ENCODE measurements around the gene ZNF772. TPM values are rescaled to one million over a fixed set of nuclear protein-coding genes. Genes with fewer than 3 reads are reported as not detected.
A peak's percentile ranks its signal among the peaks of the same experiment; 100 is the strongest.

Gene ZNF772
- total RNA-seq, 1 donor from 2014 or later = 12.5 TPM

GRCh38 chr19:57437931-57438330, 39.4 kb downstream of the ZNF772 start:
- ATAC-seq (no peak), DNase-seq (ENCODE audit: low spot score) (no peak)
- intact Hi-C loops (cut with DNase I) = no loop called here

GRCh38 chr19:57436417-57436816, 40.9 kb downstream of the ZNF772 start:
- ATAC-seq = no peak
- DNase-seq (ENCODE audit: low spot score) = no peak
- intact Hi-C loops (cut with DNase I) = no loop called here

GRCh38 chr19:57435062-57435978, 42.0 kb downstream of the ZNF772 start, which contains the start of gene ZNF749:
TSS of gene ZNF749 (plus strand) at chr19:57435325. CDS start at chr19:57435579, 254 bp downstream.
- DNase-seq (ENCODE audit: low spot score) (peak; percentile 99), ATAC-seq (peak; percentile 100)
- intact Hi-C loops (cut with DNase I) = no loop called here

- intact Hi-C loops (cut with DNase I) = no loop called here
These were observed 42.8 kb downstream of the ZNF772 start for GRCh38 chr19:57434386-57435061.

GRCh38 chr19:57421037-57421436, 56.3 kb downstream of the ZNF772 start:
- DNase-seq (ENCODE audit: low spot score) = no peak
- no peak for ATAC-seq
- intact Hi-C loops (cut with DNase I) = no loop called here

More at GRCh38 chr19:57434386-57435061, 42.8 kb downstream of the ZNF772 start:
- ATAC-seq (no peak), DNase-seq (ENCODE audit: low spot score) (no peak)

- no peak for ATAC-seq
- intact Hi-C loops (cut with DNase I) = no loop called here
These were observed 57.9 kb downstream of the ZNF772 start for GRCh38 chr19:57419439-57419838.

More at GRCh38 chr19:57419439-57419838, 57.9 kb downstream of the ZNF772 start:
- DNase-seq (ENCODE audit: low spot score) = no peak

Other genes with a start within 250 kb of the ZNF772 start
- 2.5 TPM for gene AURKC, start 246.5 kb downstream of the ZNF772 start, total RNA-seq
- 21.2 TPM for gene ZNF805, start 236.9 kb downstream of the ZNF772 start, total RNA-seq
- 80.5 TPM for gene ZNF460, start 197.1 kb downstream of the ZNF772 start, total RNA-seq
- 7.0 TPM for gene ZNF543, start 157.1 kb downstream of the ZNF772 start, total RNA-seq
- gene ZNF304, start 126.3 kb downstream of the ZNF772 start, total RNA-seq = 9.2 TPM
- 6.0 TPM for gene TRAPPC2B, start 114.0 kb downstream of the ZNF772 start, total RNA-seq
- 4.0 TPM for gene ZNF547, start 114.0 kb downstream of the ZNF772 start, total RNA-seq
- gene ZNF548, start 87.7 kb downstream of the ZNF772 start, total RNA-seq = 29.3 TPM
- gene ZNF17, start 66.4 kb downstream of the ZNF772 start, total RNA-seq = 20.1 TPM
- gene ZNF749, start 42.2 kb downstream of the ZNF772 start, total RNA-seq = 9.7 TPM
- 1.6 TPM for gene VN1R1, start 20.4 kb downstream of the ZNF772 start, total RNA-seq
- 10.6 TPM for gene ZNF419, start 10.2 kb upstream of the ZNF772 start, total RNA-seq
- 10.7 TPM for gene ZNF773, start 22.4 kb upstream of the ZNF772 start, total RNA-seq
- 9.5 TPM for gene ZNF549, start 49.8 kb upstream of the ZNF772 start, total RNA-seq
- 11.3 TPM for gene ZNF550, start 82.3 kb upstream of the ZNF772 start, total RNA-seq
- gene ZNF416, start 101.3 kb upstream of the ZNF772 start, total RNA-seq = 6.4 TPM
- 4.9 TPM for gene ZIK1, start 106.6 kb upstream of the ZNF772 start, total RNA-seq
- 3.2 TPM for gene ZNF530, start 122.3 kb upstream of the ZNF772 start, total RNA-seq
- 16.5 TPM for gene ZNF134, start 136.7 kb upstream of the ZNF772 start, total RNA-seq
- gene ZNF211, start 155.6 kb upstream of the ZNF772 start, total RNA-seq = 17.7 TPM
- not detected for gene ZSCAN4, start 191.4 kb upstream of the ZNF772 start, total RNA-seq
- 8.0 TPM for gene ZNF551, start 204.4 kb upstream of the ZNF772 start, total RNA-seq
- gene ZNF154, start 231.6 kb upstream of the ZNF772 start, total RNA-seq = 1.8 TPM